ENCODE results near the gene DNAJB14.

- TF ChIP-seq POLR2A (IDR thresholded peaks at IDR 0.05) (no peak), CTCF (IDR thresholded peaks at IDR 0.05) (no peak), EP300 (IDR thresholded peaks at IDR 0.05) (no peak), POLR2AphosphoS5 (IDR thresholded peaks at IDR 0.05) (no peak)
Observed at GRCh38 chr4:99966692-99967091, 20.3 kb upstream of the DNAJB14 start.
